Measurements from ENCODE around the gene ZSWIM4.

DNA sequence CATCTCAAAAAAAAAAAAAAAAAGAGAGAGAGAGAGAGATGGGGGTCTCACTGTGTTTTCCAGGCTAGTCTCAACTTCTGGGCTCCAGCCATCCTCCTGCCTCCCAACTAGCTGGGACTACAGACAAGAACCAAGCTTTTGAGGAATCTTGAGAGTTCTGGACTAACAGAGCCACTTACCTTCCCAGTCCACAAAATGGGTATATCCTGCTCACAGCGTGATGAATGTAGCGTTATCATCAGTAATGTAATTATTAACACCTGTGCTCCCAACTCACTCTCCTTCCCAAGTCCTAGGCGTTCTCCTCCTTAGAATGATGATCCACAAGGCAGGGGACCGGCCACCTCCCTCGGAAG lies 77.1 kb downstream of the ZSWIM4 start:
- no peak for TF ChIP-seq SIX5 (IDR thresholded peaks at IDR 0.05; ENCODE audit: low read depth, low read length, severe bottlenecking)
- no peak for TF ChIP-seq KDM1A (IDR thresholded peaks at IDR 0.05; ENCODE audit: borderline replicate concordance)
- TF ChIP-seq, protein P1, sequence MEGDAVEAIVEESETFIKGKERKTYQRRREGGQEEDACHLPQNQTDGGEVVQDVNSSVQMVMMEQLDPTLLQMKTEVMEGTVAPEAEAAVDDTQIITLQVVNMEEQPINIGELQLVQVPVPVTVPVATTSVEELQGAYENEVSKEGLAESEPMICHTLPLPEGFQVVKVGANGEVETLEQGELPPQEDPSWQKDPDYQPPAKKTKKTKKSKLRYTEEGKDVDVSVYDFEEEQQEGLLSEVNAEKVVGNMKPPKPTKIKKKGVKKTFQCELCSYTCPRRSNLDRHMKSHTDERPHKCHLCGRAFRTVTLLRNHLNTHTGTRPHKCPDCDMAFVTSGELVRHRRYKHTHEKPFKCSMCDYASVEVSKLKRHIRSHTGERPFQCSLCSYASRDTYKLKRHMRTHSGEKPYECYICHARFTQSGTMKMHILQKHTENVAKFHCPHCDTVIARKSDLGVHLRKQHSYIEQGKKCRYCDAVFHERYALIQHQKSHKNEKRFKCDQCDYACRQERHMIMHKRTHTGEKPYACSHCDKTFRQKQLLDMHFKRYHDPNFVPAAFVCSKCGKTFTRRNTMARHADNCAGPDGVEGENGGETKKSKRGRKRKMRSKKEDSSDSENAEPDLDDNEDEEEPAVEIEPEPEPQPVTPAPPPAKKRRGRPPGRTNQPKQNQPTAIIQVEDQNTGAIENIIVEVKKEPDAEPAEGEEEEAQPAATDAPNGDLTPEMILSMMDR (IDR thresholded peaks at IDR 0.05 in 2 of 3, conservative IDR thresholded peaks at IDR 0.05 in 1 of 3; ENCODE audit: control insufficient read depth in 2 of 3, extremely low read depth in 1 of 3, insufficient read depth in 1 of 3, low read depth in 3 of 3, low read length in 3 of 3), result no peak
- no peak for TF ChIP-seq KAT2A (conservative IDR thresholded peaks at IDR 0.05; ENCODE audit: control insufficient read depth, low read depth, low read length)
- TF ChIP-seq BRCA1 (IDR thresholded peaks at IDR 0.05; ENCODE audit: low read depth, low read length), result no peak
- TF ChIP-seq RFX5 (IDR thresholded peaks at IDR 0.05; ENCODE audit: low read depth, low read length), result no peak
- no peak for TF ChIP-seq ZNF687 (IDR thresholded peaks at IDR 0.05)
- TF ChIP-seq, protein P2, sequence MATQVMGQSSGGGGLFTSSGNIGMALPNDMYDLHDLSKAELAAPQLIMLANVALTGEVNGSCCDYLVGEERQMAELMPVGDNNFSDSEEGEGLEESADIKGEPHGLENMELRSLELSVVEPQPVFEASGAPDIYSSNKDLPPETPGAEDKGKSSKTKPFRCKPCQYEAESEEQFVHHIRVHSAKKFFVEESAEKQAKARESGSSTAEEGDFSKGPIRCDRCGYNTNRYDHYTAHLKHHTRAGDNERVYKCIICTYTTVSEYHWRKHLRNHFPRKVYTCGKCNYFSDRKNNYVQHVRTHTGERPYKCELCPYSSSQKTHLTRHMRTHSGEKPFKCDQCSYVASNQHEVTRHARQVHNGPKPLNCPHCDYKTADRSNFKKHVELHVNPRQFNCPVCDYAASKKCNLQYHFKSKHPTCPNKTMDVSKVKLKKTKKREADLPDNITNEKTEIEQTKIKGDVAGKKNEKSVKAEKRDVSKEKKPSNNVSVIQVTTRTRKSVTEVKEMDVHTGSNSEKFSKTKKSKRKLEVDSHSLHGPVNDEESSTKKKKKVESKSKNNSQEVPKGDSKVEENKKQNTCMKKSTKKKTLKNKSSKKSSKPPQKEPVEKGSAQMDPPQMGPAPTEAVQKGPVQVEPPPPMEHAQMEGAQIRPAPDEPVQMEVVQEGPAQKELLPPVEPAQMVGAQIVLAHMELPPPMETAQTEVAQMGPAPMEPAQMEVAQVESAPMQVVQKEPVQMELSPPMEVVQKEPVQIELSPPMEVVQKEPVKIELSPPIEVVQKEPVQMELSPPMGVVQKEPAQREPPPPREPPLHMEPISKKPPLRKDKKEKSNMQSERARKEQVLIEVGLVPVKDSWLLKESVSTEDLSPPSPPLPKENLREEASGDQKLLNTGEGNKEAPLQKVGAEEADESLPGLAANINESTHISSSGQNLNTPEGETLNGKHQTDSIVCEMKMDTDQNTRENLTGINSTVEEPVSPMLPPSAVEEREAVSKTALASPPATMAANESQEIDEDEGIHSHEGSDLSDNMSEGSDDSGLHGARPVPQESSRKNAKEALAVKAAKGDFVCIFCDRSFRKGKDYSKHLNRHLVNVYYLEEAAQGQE (IDR thresholded peaks at IDR 0.05; ENCODE audit: low read depth, low read length), result no peak
- TF ChIP-seq FOXK2 (IDR thresholded peaks at IDR 0.05), result no peak
- TF ChIP-seq POLR2A (IDR thresholded peaks at IDR 0.05; ENCODE audit: low read depth, low read length), result no peak
- TF ChIP-seq EZH2 (IDR thresholded peaks at IDR 0.05; ENCODE audit: borderline replicate concordance, control insufficient read depth, low read depth, low read length), result no peak
- TF ChIP-seq BACH1 (IDR thresholded peaks at IDR 0.05; ENCODE audit: borderline replicate concordance), result no peak
- no peak for TF ChIP-seq ZNF217 (IDR thresholded peaks at IDR 0.05)
- TF ChIP-seq, protein P3, sequence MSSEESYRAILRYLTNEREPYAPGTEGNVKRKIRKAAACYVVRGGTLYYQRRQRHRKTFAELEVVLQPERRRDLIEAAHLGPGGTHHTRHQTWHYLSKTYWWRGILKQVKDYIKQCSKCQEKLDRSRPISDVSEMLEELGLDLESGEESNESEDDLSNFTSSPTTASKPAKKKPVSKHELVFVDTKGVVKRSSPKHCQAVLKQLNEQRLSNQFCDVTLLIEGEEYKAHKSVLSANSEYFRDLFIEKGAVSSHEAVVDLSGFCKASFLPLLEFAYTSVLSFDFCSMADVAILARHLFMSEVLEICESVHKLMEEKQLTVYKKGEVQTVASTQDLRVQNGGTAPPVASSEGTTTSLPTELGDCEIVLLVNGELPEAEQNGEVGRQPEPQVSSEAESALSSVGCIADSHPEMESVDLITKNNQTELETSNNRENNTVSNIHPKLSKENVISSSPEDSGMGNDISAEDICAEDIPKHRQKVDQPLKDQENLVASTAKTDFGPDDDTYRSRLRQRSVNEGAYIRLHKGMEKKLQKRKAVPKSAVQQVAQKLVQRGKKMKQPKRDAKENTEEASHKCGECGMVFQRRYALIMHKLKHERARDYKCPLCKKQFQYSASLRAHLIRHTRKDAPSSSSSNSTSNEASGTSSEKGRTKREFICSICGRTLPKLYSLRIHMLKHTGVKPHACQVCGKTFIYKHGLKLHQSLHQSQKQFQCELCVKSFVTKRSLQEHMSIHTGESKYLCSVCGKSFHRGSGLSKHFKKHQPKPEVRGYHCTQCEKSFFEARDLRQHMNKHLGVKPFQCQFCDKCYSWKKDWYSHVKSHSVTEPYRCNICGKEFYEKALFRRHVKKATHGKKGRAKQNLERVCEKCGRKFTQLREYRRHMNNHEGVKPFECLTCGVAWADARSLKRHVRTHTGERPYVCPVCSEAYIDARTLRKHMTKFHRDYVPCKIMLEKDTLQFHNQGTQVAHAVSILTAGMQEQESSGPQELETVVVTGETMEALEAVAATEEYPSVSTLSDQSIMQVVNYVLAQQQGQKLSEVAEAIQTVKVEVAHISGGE (CRISPR knock-in tag; IDR thresholded peaks at IDR 0.05), result no peak

All from GM12878 (cell line).